C1 segment of cervical spinal cord (tissue), 14 donors: ENCODE data around the gene DLST.
"Not testable (repeated sequence)": the region's sequence is repeated elsewhere in the genome, so short reads cannot be mapped to it uniquely, and the experiment has no call there.

Experiments
- DNase-seq, 14 donors: peaks; one replicate each; lab custom pipeline; 2025; lab: John Stamatoyannopoulos, UW

Gene DLST

GRCh38 chr14:74917178-74917543, 35.4 kb downstream of the DLST start:
- DNase-seq = no peak

- peak in 8 of 14 donors; percentile 6 to 77 (median 28) for DNase-seq
These were observed 35.9 kb downstream of the DLST start for GRCh38 chr14:74917646-74918081.

GRCh38 chr14:74918380-74918779, 36.7 kb downstream of the DLST start:
- DNase-seq = no peak

- DNase-seq = no peak
These were observed 37.9 kb downstream of the DLST start for GRCh38 chr14:74919421-74920165.

- no peak for DNase-seq
These were observed 38.6 kb downstream of the DLST start for GRCh38 chr14:74920281-74920680.

- DNase-seq = no peak
These were observed 39.4 kb downstream of the DLST start for GRCh38 chr14:74921053-74921620.

GRCh38 chr14:74921987-74922751, 40.5 kb downstream of the DLST start:
- no peak for DNase-seq

GRCh38 chr14:74922752-74923401, 41.2 kb downstream of the DLST start, which contains the start of gene RPS6KL1:
Gene RPS6KL1 (minus strand): TSS chr14:74923260. CDS start chr14:74921541, 1,719 bp downstream.
- peak; percentile 19 to 87 (median 70) for DNase-seq

- no peak for DNase-seq
These were observed 42.3 kb downstream of the DLST start for GRCh38 chr14:74924061-74924460.

GRCh38 chr14:74927225-74927624, 45.5 kb downstream of the DLST start:
- no peak for DNase-seq

- no peak for DNase-seq
These were observed 47.5 kb downstream of the DLST start for GRCh38 chr14:74929242-74929641.

- not testable (repeated sequence) for DNase-seq
These were observed 50.0 kb downstream of the DLST start for GRCh38 chr14:74931744-74932143.

- no peak for DNase-seq
These were observed 50.7 kb downstream of the DLST start for GRCh38 chr14:74932401-74932901.

- not testable (repeated sequence) for DNase-seq
These were observed 51.2 kb downstream of the DLST start for GRCh38 chr14:74932936-74933335.

- no peak for DNase-seq
These were observed 52.3 kb downstream of the DLST start for GRCh38 chr14:74934041-74934440.

- no peak for DNase-seq
These were observed 53.0 kb downstream of the DLST start for GRCh38 chr14:74934476-74935359.

GRCh38 chr14:74935360-74935680, 53.6 kb downstream of the DLST start:
- DNase-seq = no peak

GRCh38 chr14:74936151-74936550, 54.4 kb downstream of the DLST start:
- no peak for DNase-seq

GRCh38 chr14:74936731-74937130, 55.0 kb downstream of the DLST start:
- no peak for DNase-seq

GRCh38 chr14:74937171-74937570, 55.5 kb downstream of the DLST start:
- DNase-seq = no peak
